WTC11 (cell line): ENCODE measurements around the gene PUDP.

Experiments used
- CTCF ChIP-seq: fragments of 200-600 bp; IDR thresholded peaks from 2 replicates; pipeline ENCODE4 v1.8.0; 2022; ENCODE audit warnings: antibody characterized with exemption
- E2F4 ChIP-seq: sonication (generic); formaldehyde crosslinking; IDR thresholded peaks from 2 replicates; pipeline ENCODE4 v1.8.1; 2022; ENCODE audit warnings: low read depth, mild to moderate bottlenecking, moderate library complexity, missing genetic modification reagents, borderline replicate concordance
- E2F5 ChIP-seq: sonication (generic); formaldehyde crosslinking; IDR thresholded peaks from 2 replicates; pipeline ENCODE4 v1.8.1; 2022; ENCODE audit warnings: mild to moderate bottlenecking, moderate library complexity, missing genetic modification reagents
- FOXK1 ChIP-seq: sonication (generic); formaldehyde crosslinking; IDR thresholded peaks from 2 replicates; pipeline ENCODE4 v1.8.0; 2022; ENCODE audit warnings: mild to moderate bottlenecking, moderate library complexity, missing genetic modification reagents
- FOXP1 ChIP-seq: sonication (generic); formaldehyde crosslinking; IDR thresholded peaks from 2 replicates; pipeline ENCODE4 v1.8.0; 2022; ENCODE audit warnings: missing genetic modification reagents, mild to moderate bottlenecking, moderate library complexity, borderline replicate concordance
- IRF2 ChIP-seq: sonication (generic); formaldehyde crosslinking; IDR thresholded peaks from 2 replicates; pipeline ENCODE4 v1.8.0; 2022; ENCODE audit warnings: low read depth, missing genetic modification reagents, borderline replicate concordance
- MAX ChIP-seq: sonication (generic); formaldehyde crosslinking; IDR thresholded peaks from 2 replicates; pipeline ENCODE4 v1.8.0; 2022; ENCODE audit warnings: mild to moderate bottlenecking, missing genetic modification reagents
- NR2C2 ChIP-seq: sonication (generic); formaldehyde crosslinking; IDR thresholded peaks from 2 replicates; pipeline ENCODE4 v1.8.0; 2022; ENCODE audit warnings: mild to moderate bottlenecking, missing genetic modification reagents
- PRDM15 ChIP-seq: sonication (generic); formaldehyde crosslinking; IDR thresholded peaks from 2 replicates; pipeline ENCODE4 v1.8.0; 2022; ENCODE audit warnings: missing genetic modification reagents
- PREB ChIP-seq: sonication (generic); formaldehyde crosslinking; IDR thresholded peaks from 2 replicates; pipeline ENCODE4 v1.8.1; 2022; ENCODE audit warnings: mild to moderate bottlenecking, missing genetic modification reagents, moderate library complexity, borderline replicate concordance
- SP1 ChIP-seq: sonication (generic); formaldehyde crosslinking; conservative IDR thresholded peaks from 2 replicates; pipeline ENCODE4 v1.8.1; 2022; ENCODE audit warnings: missing genetic modification reagents
- STAT6 ChIP-seq: sonication (generic); formaldehyde crosslinking; conservative IDR thresholded peaks from 2 replicates; pipeline ENCODE4 v1.8.1; 2023; ENCODE audit warnings: mild to moderate bottlenecking, low read depth, missing genetic modification reagents, moderate library complexity
- TP53 ChIP-seq: sonication (generic); formaldehyde crosslinking; IDR thresholded peaks from 2 replicates; pipeline ENCODE4 v1.8.1; 2023; ENCODE audit warnings: mild to moderate bottlenecking, missing genetic modification reagents
- USF2 ChIP-seq: sonication (generic); formaldehyde crosslinking; IDR thresholded peaks from 2 replicates; pipeline ENCODE4 v1.8.1; 2023; ENCODE audit warnings: mild to moderate bottlenecking, missing genetic modification reagents, moderate library complexity

GRCh38 chrX:7111518-7111917 lies 36.4 kb downstream of the PUDP start:
- TF ChIP-seq CTCF, result no peak
- no peak for TF ChIP-seq SP1 (CRISPR knock-in tag)
- TF ChIP-seq NR2C2 (CRISPR knock-in tag), result no peak
- no peak for TF ChIP-seq FOXK1 (CRISPR knock-in tag)
- TF ChIP-seq IRF2 (CRISPR knock-in tag), result no peak
- TF ChIP-seq FOXP1 (CRISPR knock-in tag), result no peak
- no peak for TF ChIP-seq STAT6 (CRISPR knock-in tag)
- TF ChIP-seq PREB (CRISPR knock-in tag), result no peak
- TF ChIP-seq E2F5 (CRISPR knock-in tag), result no peak
- no peak for TF ChIP-seq E2F4 (CRISPR knock-in tag)
- no peak for TF ChIP-seq MAX
- no peak for TF ChIP-seq PRDM15 (CRISPR knock-in tag)
- no peak for TF ChIP-seq TP53
- TF ChIP-seq USF2 (CRISPR knock-in tag), result no peak
